Spleen (tissue), 7 donors: Measurements from ENCODE around the gene CALR3.

Experiments
- CTCF ChIP-seq, 11 experiments: fragments of 200-600 bp in 7 of 11; fragments of 450-650 bp in 4 of 11; sonication (generic) in 4 of 11; IDR thresholded peaks in 8 of 11; conservative IDR thresholded peaks in 3 of 11; 1 replicate in 7 of 11; 2 replicates in 4 of 11; pipeline versions ENCODE4 v1.4.0 to v1.8.0; 2016 to 2021; ENCODE audit warnings: antibody characterized with exemption in 11 of 11, inconsistent platforms in 4 of 11, mild to moderate bottlenecking in 1 of 11
- POLR2A ChIP-seq, 3 donors: fragments of 450-650 bp; IDR thresholded peaks; one replicate each; pipeline ENCODE4 v1.5.1; 2017; ENCODE audit warnings: antibody characterized with exemption in 3 of 3, mild to moderate bottlenecking in 1 of 3
- POLR2AphosphoS5 ChIP-seq, 3 donors: sonication (generic); formaldehyde crosslinking; IDR thresholded peaks; one replicate each; pipeline ENCODE4 v1.5.1; 2017; ENCODE audit warnings: antibody characterized with exemption in 3 of 3
- donor health status: DM: no; HTN: no; CAD: no; lungs with moderate emphysema.
- donor health status: DM: no; HTN: no; CAD: no.
- donor health status: DM: no; HTN: no; CAD: no.

GRCh38 chr19:16449330-16449961 is 46.5 kb downstream of the CALR3 start:
- TF ChIP-seq CTCF (IDR thresholded peaks at IDR 0.05 in 8 of 11, conservative IDR thresholded peaks at IDR 0.05 in 3 of 11) (no peak), POLR2AphosphoS5 (IDR thresholded peaks at IDR 0.05) (peak in 1 of 3 donors; percentile 73), POLR2A (IDR thresholded peaks at IDR 0.05) (no peak)
